HepG2 (cell line): ENCODE data around the gene PTPN14. TPM values are rescaled to one million over a fixed set of nuclear protein-coding genes. Genes with fewer than 3 reads are reported as not detected.

Experiments used
- ATAC-seq: fragments of 200-7000 bp; cut with Tn5 transposase; 3 replicates; pipeline ENCODE4 v1.9.1; 2020; ENCODE audit warnings: mild to moderate bottlenecking, moderate library complexity
- BruUV-seq: library from RNA; stranded (reverse); fragments of 400-500 nt; replicated peaks from 2 replicates; lab custom pipeline; 2021; lab: Mats Ljungman, UMichigan
- CTCF ChIA-PET: fragments of 300-600 bp; formaldehyde crosslinking; extraction: SDS; loops from one replicate; lab custom pipeline; 2021; ENCODE audit warnings: low total read pairs, inconsistent platforms, low intra/inter-chr PET ratio; lab: Yijun Ruan, JAX
- POLR2A ChIA-PET: fragments of 350-600 bp; sonication (Branson Sonifier 250); formaldehyde crosslinking; loops from one replicate; lab custom pipeline; 2020; ENCODE audit warnings: antibody characterized with exemption, inconsistent platforms; lab: Yijun Ruan, JAX
- DNase-seq: peaks from one replicate; pipeline ENCODE4 v3.0.0-alpha.2; 2015; ENCODE audit warnings: low spot score
- FAIRE-seq: peaks from 3 replicates; lab custom pipeline; 2011; peaks lifted over from hg19 to GRCh38; lab: Jason Lieb, UNC
- H2AFZ ChIP-seq: one replicate; pipeline ENCODE4 v1.6.1; 2011; ENCODE audit warnings: low read length, inconsistent platforms
- H3K27ac ChIP-seq: fragments of 300-600 bp; 3 replicates; pipeline ENCODE4 v1.8.0; 2011; ENCODE audit warnings: mixed run types, mild to moderate bottlenecking, mixed read lengths, low read length, inconsistent platforms; ENCODE audit not compliant: insufficient read depth; ENCODE audit errors: extremely low read length
- H3K27me3 ChIP-seq, 2 experiments: fragments of 200-600 bp in 1 of 2; 2 replicates in 1 of 2; 3 replicates in 1 of 2; pipeline versions ENCODE4 v1.6.0 to v1.8.0; 2011; ENCODE audit warnings: low read length in 2 of 2, mild to moderate bottlenecking in 2 of 2, moderate library complexity in 2 of 2, inconsistent platforms in 1 of 2; ENCODE audit not compliant: insufficient read depth in 2 of 2, control insufficient read depth in 1 of 2
- H3K36me3 ChIP-seq, 2 experiments: fragments of 200-600 bp in 1 of 2; replicated peaks in 1 of 2; 2 replicates in 1 of 2; 3 replicates in 1 of 2; pipeline versions ENCODE4 v1.5.1 to v1.8.0; 2011; ENCODE audit warnings: low read length in 2 of 2, inconsistent platforms in 1 of 2; ENCODE audit not compliant: insufficient read depth in 2 of 2, control insufficient read depth in 1 of 2
- H3K4me1 ChIP-seq: 2 replicates; pipeline ENCODE4 v1.5.1; 2012; ENCODE audit warnings: low read length, inconsistent platforms; ENCODE audit not compliant: insufficient read depth
- H3K4me2 ChIP-seq: 2 replicates; pipeline ENCODE4 v1.6.0; 2011; ENCODE audit warnings: low read depth, low read length, inconsistent platforms
- H3K4me3 ChIP-seq, 3 experiments: fragments of 200-600 bp in 1 of 3; sonication (generic), shearing (Covaris generic) in 1 of 3; replicated peaks in 1 of 3; 2 replicates each; pipeline ENCODE4 v1.5.1; 2011 to 2016; ENCODE audit warnings: low read length in 3 of 3, inconsistent platforms in 2 of 3, low read depth in 2 of 3, mild to moderate bottlenecking in 2 of 3, control low read depth in 1 of 3, mixed read lengths in 1 of 3; ENCODE audit not compliant: insufficient read depth in 1 of 3
- H3K79me2 ChIP-seq: one replicate; pipeline ENCODE4 v1.6.1; 2011; ENCODE audit warnings: low read length, inconsistent platforms; ENCODE audit not compliant: insufficient read depth
- H3K9ac ChIP-seq: 2 replicates; pipeline ENCODE4 v1.6.0; 2011; ENCODE audit warnings: mild to moderate bottlenecking, low read depth, low read length, inconsistent platforms; ENCODE audit not compliant: insufficient read depth
- H3K9me3 ChIP-seq: 2 replicates; pipeline ENCODE4 v1.5.1; 2012; ENCODE audit warnings: mild to moderate bottlenecking, low read length
- H4K20me1 ChIP-seq: 2 replicates; pipeline ENCODE4 v1.6.0; 2011; ENCODE audit warnings: inconsistent platforms, mild to moderate bottlenecking, low read length, moderate library complexity; ENCODE audit not compliant: insufficient read depth
- AGO2 ChIP-seq: fragments of 200-400 bp; formaldehyde crosslinking; optimal IDR thresholded peaks from 2 replicates; pipeline ENCODE3; 2017; ENCODE audit warnings: mild to moderate bottlenecking, low read depth, low read length, moderate library complexity
- DMTF1 ChIP-seq: sonication (generic); formaldehyde crosslinking; IDR thresholded peaks from 2 replicates; pipeline ENCODE4 v1.4.0; 2020; ENCODE audit warnings: mild to moderate bottlenecking, missing genetic modification reagents
- ERF ChIP-seq: IDR thresholded peaks from 2 replicates; pipeline ENCODE4 v1.6.1; 2018; ENCODE audit warnings: missing biosample characterization, missing genetic modification reagents
- HNRNPLL ChIP-seq: fragments of 200-400 bp; formaldehyde crosslinking; IDR thresholded peaks from 2 replicates; pipeline ENCODE4 v1.6.1; 2017; ENCODE audit warnings: mild to moderate bottlenecking, low read depth, low read length; ENCODE audit not compliant: poor library complexity, severe bottlenecking
- JUND ChIP-seq: sonication (generic); formaldehyde crosslinking; IDR thresholded peaks from 2 replicates; pipeline ENCODE4 v1.8.0; 2022; ENCODE audit warnings: mild to moderate bottlenecking, missing genetic modification reagents
- KMT2B ChIP-seq: IDR thresholded peaks from 2 replicates; pipeline ENCODE4 v1.6.1; 2016; ENCODE audit warnings: missing genetic modification reagents, missing compliant biosample characterization
- NFYB ChIP-seq: sonication (generic); formaldehyde crosslinking; IDR thresholded peaks from 2 replicates; pipeline ENCODE4 v1.4.0; 2020; ENCODE audit warnings: missing genetic modification reagents
- U2AF2 ChIP-seq: fragments of 200-400 bp; formaldehyde crosslinking; IDR thresholded peaks from 2 replicates; pipeline ENCODE4 v1.6.1; 2017; ENCODE audit warnings: low read depth, mild to moderate bottlenecking, low read length
- ZFP36L1 ChIP-seq: sonication (generic); formaldehyde crosslinking; IDR thresholded peaks from 2 replicates; pipeline ENCODE4 v1.8.0; 2022; ENCODE audit warnings: mild to moderate bottlenecking, missing genetic modification reagents, moderate library complexity
- ZNF34 ChIP-seq: sonication (generic); formaldehyde crosslinking; IDR thresholded peaks from 2 replicates; pipeline ENCODE4 v1.4.0; 2020; ENCODE audit warnings: mild to moderate bottlenecking, missing genetic modification reagents, borderline replicate concordance
- ZNF75D ChIP-seq: sonication (generic); formaldehyde crosslinking; IDR thresholded peaks from 2 replicates; pipeline ENCODE4 v1.8.1; 2023; ENCODE audit warnings: missing genetic modification reagents, mild to moderate bottlenecking, borderline replicate concordance
- ZSCAN30 ChIP-seq: sonication (generic); formaldehyde crosslinking; IDR thresholded peaks from 2 replicates; pipeline ENCODE4 v1.5.0; 2020; ENCODE audit warnings: mild to moderate bottlenecking, missing genetic modification reagents
- WGBS: methylation state at CpG from one replicate; pipeline ENCODE4 v1.1.6; 2017; ENCODE audit warnings: low lambda C conversion rate; 5-methylcytosine and 5-hydroxymethylcytosine counted together
- in situ Hi-C: cut with HindIII; loops from 2 replicates; pipeline ENCODE4 v1.10.0; 2017; ENCODE audit warnings: low pct_unique_long_range_greater_than_20kb; ENCODE audit not compliant: extremely low pct_ligation_motif_present
- intact Hi-C: fragments of 100-400 bp; cut with micrococcal nuclease; formaldehyde crosslinking; loops from one replicate; pipeline ENCODE4 v1.10.0; 2022; ENCODE audit not compliant: unreplicated experiment
- polyA plus RNA-seq, 8 experiments: library from polyadenylated mRNA; depleted of rRNA in 3 of 8; stranded (reverse) in 7 of 8; unstranded in 1 of 8; fragments of >200 nt; fragmentation: Illumina TruSeq in 4 of 8; extraction: Trizol in 4 of 8; gene quantifications; 2 replicates each; pipeline versions ENCODE4 v1.2.1 to v1.2.3, GENCODE V29; 2011 to 2016; ENCODE audit warnings: low read depth in 4 of 8, missing spikeins in 1 of 8, mixed read lengths in 1 of 8; ENCODE audit not compliant: insufficient read depth in 1 of 8
- total RNA-seq, 5 experiments: library from RNA; depleted of rRNA; stranded (reverse); fragments of >200 nt; fragmentation: Illumina TruSeq; extraction: Trizol; gene quantifications; 2 replicates each; pipeline ENCODE4 v1.2.3, GENCODE V29; 2016; ENCODE audit warnings: low read depth in 1 of 5
- TF ChIP-seq, protein P1 (sequence below): sonication (generic); formaldehyde crosslinking; IDR thresholded peaks from 2 replicates; pipeline ENCODE4 v1.5.0; 2020; ENCODE audit warnings: mild to moderate bottlenecking, missing genetic modification reagents, borderline replicate concordance

The PTPN14 gene
- total and polyA plus RNA-seq, 2 of the 13 experiments (the other 11 are each of a cell fraction or from before 2014, with no cell fraction given) = 3.9 to 4.7 TPM

DNA sequence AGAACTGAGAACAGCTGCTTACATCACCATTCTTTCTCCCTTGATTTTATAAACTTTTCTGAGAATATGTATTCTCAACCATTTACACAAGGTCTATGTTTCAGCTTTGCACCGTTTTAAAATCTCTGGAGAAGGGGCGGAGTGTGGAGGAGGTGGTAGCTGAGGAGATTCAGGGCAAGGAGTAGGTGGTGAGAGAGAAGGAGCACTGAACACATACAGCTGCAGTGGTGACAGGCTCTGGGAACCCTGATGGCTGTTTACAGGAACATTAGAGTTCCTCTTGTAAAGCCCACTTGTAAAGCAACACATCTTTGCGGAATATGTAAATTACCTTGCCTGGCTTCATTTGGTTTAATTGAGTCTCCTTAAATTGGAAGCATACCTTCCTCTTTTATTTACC, 180.8 kb downstream of the PTPN14 start:
- no peak overlapping the region for H3K27ac ChIP-seq
- intact Hi-C loops (no loop called here), in situ Hi-C loops (no loop called here)
- H2AFZ ChIP-seq = no peak overlapping the region
- H3K4me2 ChIP-seq = no peak overlapping the region
- no peaks in the 10 kb centered on the region for H3K9me3 ChIP-seq
- H3K79me2 ChIP-seq = no peaks in the 10 kb centered on the region
- FAIRE-seq (no peak), ATAC-seq (no peak), DNase-seq (no peak)
- H3K9ac ChIP-seq = no peak overlapping the region
- no peak overlapping the region for H3K4me3 ChIP-seq
- no TSS peak for BruUV-seq
- CTCF ChIA-PET = no interaction called here
- no peaks in the 10 kb centered on the region for H3K27me3 ChIP-seq
- no peaks in the 10 kb centered on the region for H4K20me1 ChIP-seq
- H3K36me3 ChIP-seq = peaks cover 2 to 3% of the 10 kb centered on the region in 2 experiments; a peak in 3 of 5 replicates
- POLR2A ChIA-PET = no interaction called here
- TF ChIP-seq ZNF75D (CRISPR knock-in tag) (no peak), NFYB (CRISPR knock-in tag) (no peak), U2AF2 (no peak), ZNF34 (CRISPR knock-in tag) (no peak), DMTF1 (no peak), ERF (CRISPR knock-in tag) (no peak), ZSCAN30 (CRISPR knock-in tag) (no peak), HNRNPLL (no peak), ZFP36L1 (CRISPR knock-in tag) (no peak), AGO2 (no peak), JUND (CRISPR knock-in tag) (no peak), KMT2B (CRISPR knock-in tag) (no peak)
- TF ChIP-seq, protein P1, sequence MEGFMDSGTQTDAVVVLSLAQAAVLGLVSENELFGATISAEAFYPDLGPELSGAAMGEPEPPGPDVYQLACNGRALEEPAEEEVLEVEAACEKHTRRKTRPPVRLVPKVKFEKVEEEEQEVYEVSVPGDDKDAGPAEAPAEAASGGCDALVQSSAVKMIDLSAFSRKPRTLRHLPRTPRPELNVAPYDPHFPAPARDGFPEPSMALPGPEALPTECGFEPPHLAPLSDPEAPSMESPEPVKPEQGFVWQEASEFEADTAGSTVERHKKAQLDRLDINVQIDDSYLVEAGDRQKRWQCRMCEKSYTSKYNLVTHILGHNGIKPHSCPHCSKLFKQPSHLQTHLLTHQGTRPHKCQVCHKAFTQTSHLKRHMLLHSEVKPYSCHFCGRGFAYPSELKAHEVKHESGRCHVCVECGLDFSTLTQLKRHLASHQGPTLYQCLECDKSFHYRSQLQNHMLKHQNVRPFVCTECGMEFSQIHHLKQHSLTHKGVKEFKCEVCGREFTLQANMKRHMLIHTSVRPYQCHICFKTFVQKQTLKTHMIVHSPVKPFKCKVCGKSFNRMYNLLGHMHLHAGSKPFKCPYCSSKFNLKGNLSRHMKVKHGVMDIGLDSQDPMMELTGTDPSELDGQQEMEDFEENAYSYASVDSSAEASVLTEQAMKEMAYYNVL (CRISPR knock-in tag) = no peak
- WGBS = 97% methylated on average over 3 of the region's 3 CpGs
- peaks cover 13% of the 10 kb centered on the region for H3K4me1 ChIP-seq
